ENCODE measurements around the gene TRIM24.
"Not testable (repeated sequence)": the region's sequence is repeated elsewhere in the genome, so short reads cannot be mapped to it uniquely, and the experiment has no call there.

Gene TRIM24

GRCh38 chr7:138460176-138460648 is at the start of gene TRIM24:
TRIM24 (plus strand) TSS chr7:138460259; CDS start chr7:138460549, 290 bp downstream.
- DNase-seq: no peak

DNA sequence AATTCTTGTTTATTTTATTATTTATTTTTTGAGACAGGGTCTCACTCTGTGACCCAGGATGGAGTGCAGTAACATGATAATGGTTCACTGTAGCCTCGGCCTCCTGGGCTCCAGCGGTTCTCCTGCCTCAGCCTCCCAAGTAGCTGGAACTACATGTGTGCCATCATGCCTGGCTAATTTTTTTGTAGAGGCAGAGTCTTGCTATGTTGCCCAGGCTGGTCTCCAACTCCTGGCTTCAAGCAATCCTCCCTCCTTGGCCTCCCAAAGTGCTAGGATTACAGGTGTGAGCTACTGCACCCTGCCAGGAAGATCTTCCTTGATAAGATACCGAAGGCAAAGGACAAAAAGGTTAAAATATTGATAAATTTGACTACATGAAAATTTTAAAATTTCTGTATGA is 48.0 kb upstream of the TRIM24 start:
- not testable (repeated sequence) for DNase-seq

GRCh38 chr7:138412921-138413320 is 47.1 kb upstream of the TRIM24 start:
- DNase-seq: not testable (repeated sequence)

DNA sequence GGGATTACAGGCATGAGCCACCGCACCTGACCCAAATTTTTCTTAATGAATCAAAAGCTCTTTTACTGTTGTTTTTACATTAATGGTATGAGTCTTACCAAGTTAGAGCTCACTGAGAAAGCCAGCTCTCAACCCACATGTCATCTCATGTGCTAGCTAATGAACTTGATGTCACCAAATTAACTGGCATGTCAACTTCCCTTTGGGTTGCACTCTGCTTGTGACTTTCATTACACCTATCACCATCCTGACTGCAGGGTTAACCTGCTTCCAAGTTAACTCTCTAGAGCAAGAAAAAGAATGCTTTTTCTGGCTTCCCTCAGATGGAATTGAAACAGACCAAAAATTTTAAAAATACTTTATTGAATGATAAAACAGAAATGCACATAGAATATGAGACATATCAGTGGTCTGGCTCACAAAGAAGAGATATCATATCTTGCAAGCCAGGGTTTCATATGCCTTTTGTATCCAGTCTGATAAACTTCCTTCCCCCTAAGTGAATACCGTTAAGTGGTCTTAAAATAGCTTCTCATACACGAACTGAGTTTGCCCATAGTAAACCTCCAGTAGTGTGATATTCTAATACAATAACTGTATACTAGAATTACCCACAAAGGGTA is 42.9 kb upstream of the TRIM24 start:
- DNase-seq: peak; percentile 66

DNA sequence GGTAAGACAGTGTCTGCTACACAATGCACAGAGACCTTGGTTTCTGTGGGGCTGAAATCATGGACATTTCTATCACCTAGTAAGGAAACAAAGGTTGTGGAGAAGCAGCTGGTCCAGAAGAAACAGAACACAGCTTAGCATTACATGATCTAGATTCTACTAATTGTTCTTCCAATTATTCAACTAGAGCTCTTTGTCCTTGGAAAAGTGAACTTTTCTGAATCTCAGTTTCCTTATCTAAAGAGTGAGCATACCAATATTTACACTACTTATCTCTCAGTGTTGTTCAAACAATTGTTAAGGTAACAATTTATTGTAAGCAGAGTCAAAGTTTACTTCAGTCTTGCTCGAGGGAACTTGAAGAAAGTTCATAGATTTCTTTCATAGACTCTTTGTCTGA is 42.3 kb upstream of the TRIM24 start:
- no peak for DNase-seq

GRCh38 chr7:138418403-138418802 is 41.7 kb upstream of the TRIM24 start:
- not testable (repeated sequence) for DNase-seq

- DNase-seq: no peak
Observed at GRCh38 chr7:138425026-138425425, 35.0 kb upstream of the TRIM24 start.

- no peak for DNase-seq
Observed at GRCh38 chr7:138429577-138430250, 30.3 kb upstream of the TRIM24 start.

GRCh38 chr7:138431517-138431916 is 28.5 kb upstream of the TRIM24 start:
- DNase-seq: no peak

- no peak for DNase-seq
Observed at GRCh38 chr7:138433583-138434443, 26.2 kb upstream of the TRIM24 start.

- no peak for DNase-seq
Observed at GRCh38 chr7:138434597-138435019, 25.5 kb upstream of the TRIM24 start.

DNA sequence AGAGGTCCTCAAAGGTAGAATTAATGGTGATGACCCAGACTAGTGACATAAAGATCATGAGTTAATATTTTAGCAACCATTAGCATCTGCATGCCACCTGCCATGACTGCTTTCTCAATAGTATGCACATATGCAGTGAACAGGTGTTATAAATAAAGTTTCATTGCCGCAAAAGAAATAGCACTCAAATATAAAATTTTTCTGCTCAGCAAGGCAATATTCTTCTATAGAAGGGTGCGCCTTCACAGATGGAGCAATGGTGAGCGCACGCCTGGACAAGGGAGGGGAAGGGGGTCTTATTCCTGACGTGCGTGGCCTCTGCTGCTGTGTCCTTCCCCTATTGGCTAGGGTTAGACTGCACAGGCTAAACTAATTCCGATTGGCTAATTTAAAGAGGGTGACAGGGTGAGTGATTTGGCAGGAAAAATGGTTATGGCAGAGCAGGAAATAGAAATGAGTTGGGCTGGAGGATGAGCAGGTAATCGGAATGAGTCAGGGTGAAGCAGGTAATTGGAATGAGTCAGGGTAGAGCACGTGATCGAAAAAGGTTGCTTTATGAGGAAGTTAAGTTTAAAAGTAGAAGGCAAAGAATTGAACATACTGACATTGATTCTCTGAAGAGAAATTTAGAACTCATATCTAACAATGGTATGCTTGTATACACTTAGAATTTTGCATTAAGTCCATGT is 24.7 kb upstream of the TRIM24 start:
- DNase-seq: no peak

- DNase-seq: no peak
Observed at GRCh38 chr7:138436388-138436787, 23.7 kb upstream of the TRIM24 start.

- DNase-seq: no peak
Observed at GRCh38 chr7:138440460-138440859, 19.6 kb upstream of the TRIM24 start.

DNA sequence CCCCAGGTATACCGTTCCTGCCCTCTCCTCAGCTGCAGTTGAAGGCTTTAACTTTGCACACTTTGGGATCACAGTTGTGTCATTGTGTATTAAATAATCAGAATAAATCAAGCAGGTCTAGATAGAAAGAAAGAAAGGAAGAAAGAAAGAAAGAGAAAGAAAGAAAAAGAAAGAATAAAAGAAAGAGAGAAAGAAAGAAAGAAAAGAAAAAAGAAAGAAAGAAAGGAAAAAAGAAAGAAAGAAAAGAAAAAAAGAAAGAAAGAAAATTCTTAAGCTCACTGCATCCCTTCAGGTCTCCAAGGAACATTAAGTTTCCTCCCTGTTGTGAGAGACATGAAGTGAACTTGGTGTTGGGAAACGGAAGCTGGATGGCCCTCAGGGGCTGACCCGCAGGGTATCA is 17.2 kb upstream of the TRIM24 start:
- no peak for DNase-seq

DNA sequence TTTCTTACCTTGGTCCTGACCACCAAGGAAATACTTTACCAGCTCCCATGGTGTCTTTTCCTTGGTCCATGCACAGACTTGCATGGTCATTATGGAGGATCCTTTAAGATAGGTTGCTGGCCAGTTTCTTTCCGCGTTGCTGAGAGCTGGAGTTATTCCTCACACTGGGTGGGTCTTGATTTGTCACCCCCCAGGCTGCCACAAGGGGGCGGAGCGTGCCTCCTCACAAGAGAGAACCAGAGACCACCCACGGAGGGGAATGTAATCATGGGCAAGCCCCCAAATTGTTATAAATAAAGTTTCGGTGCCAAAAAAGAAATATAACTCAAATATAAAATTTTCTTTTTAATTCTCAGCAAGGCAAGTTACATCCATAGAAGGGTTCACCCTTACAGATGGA is 10.5 kb upstream of the TRIM24 start:
- DNase-seq: no peak

GRCh38 chr7:138455609-138456008 is 4.5 kb upstream of the TRIM24 start:
- DNase-seq: no peak

DNA sequence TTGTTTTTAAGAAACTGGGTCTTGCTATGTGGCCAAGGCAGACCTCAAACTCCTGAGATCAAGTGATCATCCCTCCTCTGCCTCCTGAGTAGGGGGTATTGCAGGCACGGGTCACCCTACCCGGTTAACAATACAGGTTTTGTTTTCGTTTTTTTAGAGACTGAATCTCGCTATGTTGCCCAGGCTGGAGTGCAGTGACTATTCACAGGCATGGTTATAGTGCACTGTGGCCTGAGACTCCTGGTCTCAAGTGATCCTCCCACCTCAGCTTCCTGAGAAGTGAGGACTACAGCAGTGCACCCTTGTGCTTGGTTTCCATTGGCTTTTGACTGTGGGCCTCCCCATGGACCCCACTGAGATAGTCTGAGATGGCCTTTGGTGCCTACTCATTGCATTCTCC is 3.8 kb upstream of the TRIM24 start:
- DNase-seq: no peak

GRCh38 chr7:138458576-138459412 is 1.3 kb upstream of the TRIM24 start:
- DNase-seq: no peak

GRCh38 chr7:138459413-138460175 is 465 bp upstream of the TRIM24 start:
- DNase-seq: peak; percentile 98
